Measurements from ENCODE around the gene PCDHGB7. TPM values are rescaled to one million over a fixed set of nuclear protein-coding genes. Genes with fewer than 3 reads are reported as not detected.
"Not testable (repeated sequence)": the region's sequence is repeated elsewhere in the genome, so short reads cannot be mapped to it uniquely, and the experiment has no call there.

The PCDHGB7 gene
- total and polyA plus RNA-seq, 2 donors (not counting 1 experiment from before 2014, with no cell fraction given): 13.0 to 15.3 TPM

DNA sequence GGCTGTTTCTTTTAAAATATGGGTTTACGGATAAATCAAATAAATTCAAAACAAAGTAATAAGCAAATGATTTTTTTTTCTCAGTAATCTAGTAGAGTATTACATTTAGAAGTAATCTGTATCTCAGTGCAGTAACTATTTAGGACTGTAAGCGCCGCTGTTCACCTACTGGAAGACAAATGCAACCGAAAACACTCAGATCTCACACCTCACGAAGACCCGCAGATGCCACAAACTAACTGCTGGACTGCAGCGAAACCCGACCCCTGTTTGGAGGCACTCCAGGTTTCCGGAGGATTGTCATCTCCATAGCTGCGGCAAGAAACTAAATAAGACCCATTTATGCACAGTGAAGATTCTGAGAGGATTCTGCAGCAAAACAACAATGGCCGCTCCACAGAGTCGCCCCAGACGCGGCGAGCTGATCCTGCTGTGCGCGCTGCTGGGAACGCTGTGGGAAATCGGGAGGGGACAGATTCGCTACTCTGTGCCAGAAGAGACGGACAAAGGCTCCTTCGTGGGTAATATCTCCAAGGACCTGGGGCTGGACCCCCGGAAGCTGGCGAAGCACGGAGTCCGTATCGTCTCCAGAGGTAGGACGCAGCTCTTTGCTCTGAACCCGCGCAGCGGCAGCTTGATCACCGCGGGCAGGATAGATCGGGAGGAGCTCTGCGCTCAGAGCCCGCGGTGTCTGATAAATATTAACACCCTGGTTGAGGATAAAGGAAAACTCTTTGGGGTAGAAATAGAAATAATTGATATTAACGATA lies 24.9 kb upstream of the PCDHGB7 start, which contains the start of gene PCDHGA8:
TSS of gene PCDHGA8 (plus strand) at position 205 of the 770 bp plus-strand sequence. CDS start at position 386, 181 bp downstream.
- Histone ChIP-seq H2AFZ (ENCODE audit: low read length) (no peak within 1 kb of the TSS), H3K9me3 (ENCODE audit: control insufficient read depth, insufficient read depth, low read depth, low read length) (peaks cover 4% of the 10 kb centered on the region), H3K4me1 (ENCODE audit: control insufficient read depth, extremely low read depth, insufficient read depth, low read length) (no peaks in the 10 kb centered on the region), H3K9ac (ENCODE audit: insufficient read depth, low read length) (no peak within 1 kb of the TSS), H3K27ac (ENCODE audit: insufficient read depth, low read length) (no peak within 1 kb of the TSS), H3K79me2 (ENCODE audit: control insufficient read depth, insufficient read depth, low read length) (no peaks in the 10 kb centered on the region), H4K20me1 (ENCODE audit: control insufficient read depth, extremely low read depth, insufficient read depth, low read length) (no peaks in the 10 kb centered on the region), H3K4me3 (replicated peaks in 1 of 4; ENCODE audit: control extremely low read depth in 1 of 4, insufficient read depth in 1 of 4, low read depth in 3 of 4, low read length in 4 of 4) (peak within 1 kb of the TSS in 2 of 4 experiments; percentile 16 to 21), H3K27me3 (ENCODE audit: control insufficient read depth, insufficient read depth, low read length) (no peaks in the 10 kb centered on the region), H3K4me2 (ENCODE audit: extremely low read depth, insufficient read depth, low read length) (no peak within 1 kb of the TSS), H3K36me3 (ENCODE audit: control insufficient read depth, insufficient read depth, low read length) (no peaks in the 10 kb centered on the region)
- peak in 1 of 2 donors; percentile 31 for DNase-seq (ENCODE audit: low read depth in 2 of 2)
- TF ChIP-seq EZH2 (IDR thresholded peaks at IDR 0.05; ENCODE audit: low read length, missing control alignments): no peak
- TF ChIP-seq, protein P1, sequence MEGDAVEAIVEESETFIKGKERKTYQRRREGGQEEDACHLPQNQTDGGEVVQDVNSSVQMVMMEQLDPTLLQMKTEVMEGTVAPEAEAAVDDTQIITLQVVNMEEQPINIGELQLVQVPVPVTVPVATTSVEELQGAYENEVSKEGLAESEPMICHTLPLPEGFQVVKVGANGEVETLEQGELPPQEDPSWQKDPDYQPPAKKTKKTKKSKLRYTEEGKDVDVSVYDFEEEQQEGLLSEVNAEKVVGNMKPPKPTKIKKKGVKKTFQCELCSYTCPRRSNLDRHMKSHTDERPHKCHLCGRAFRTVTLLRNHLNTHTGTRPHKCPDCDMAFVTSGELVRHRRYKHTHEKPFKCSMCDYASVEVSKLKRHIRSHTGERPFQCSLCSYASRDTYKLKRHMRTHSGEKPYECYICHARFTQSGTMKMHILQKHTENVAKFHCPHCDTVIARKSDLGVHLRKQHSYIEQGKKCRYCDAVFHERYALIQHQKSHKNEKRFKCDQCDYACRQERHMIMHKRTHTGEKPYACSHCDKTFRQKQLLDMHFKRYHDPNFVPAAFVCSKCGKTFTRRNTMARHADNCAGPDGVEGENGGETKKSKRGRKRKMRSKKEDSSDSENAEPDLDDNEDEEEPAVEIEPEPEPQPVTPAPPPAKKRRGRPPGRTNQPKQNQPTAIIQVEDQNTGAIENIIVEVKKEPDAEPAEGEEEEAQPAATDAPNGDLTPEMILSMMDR (conservative IDR thresholded peaks at IDR 0.05 in 1 of 2, IDR thresholded peaks at IDR 0.05 in 1 of 2; ENCODE audit: low read depth in 1 of 2, low read length in 2 of 2): peak in 1 of 2 donors; percentile 13

DNA sequence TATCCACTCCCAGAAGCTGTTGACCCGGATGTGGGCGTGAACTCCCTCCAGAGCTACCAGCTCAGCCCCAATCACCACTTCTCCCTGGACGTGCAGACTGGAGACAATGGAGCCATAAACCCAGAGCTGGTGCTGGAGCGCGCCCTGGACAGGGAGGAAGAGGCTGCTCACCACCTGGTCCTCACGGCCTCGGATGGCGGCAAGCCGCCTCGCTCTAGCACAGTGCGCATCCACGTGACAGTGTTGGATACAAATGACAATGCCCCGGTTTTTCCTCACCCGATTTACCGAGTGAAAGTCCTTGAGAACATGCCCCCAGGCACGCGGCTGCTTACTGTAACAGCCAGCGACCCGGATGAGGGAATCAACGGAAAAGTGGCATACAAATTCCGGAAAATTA lies 24.2 kb upstream of the PCDHGB7 start:
- no peaks in the 10 kb centered on the region for H3K79me2 ChIP-seq (ENCODE audit: control insufficient read depth, insufficient read depth, low read length)
- TF ChIP-seq EZH2 (IDR thresholded peaks at IDR 0.05; ENCODE audit: low read length, missing control alignments): no peak
- no peak for DNase-seq (ENCODE audit: low read depth in 2 of 2)
- no peak overlapping the region for H3K9ac ChIP-seq (ENCODE audit: insufficient read depth, low read length)
- H4K20me1 ChIP-seq (ENCODE audit: control insufficient read depth, extremely low read depth, insufficient read depth, low read length): no peaks in the 10 kb centered on the region
- no peak overlapping the region for H3K4me3 ChIP-seq (replicated peaks in 1 of 4; ENCODE audit: control extremely low read depth in 1 of 4, insufficient read depth in 1 of 4, low read depth in 3 of 4, low read length in 4 of 4)
- no peak overlapping the region for H3K4me2 ChIP-seq (ENCODE audit: extremely low read depth, insufficient read depth, low read length)
- H3K27ac ChIP-seq (ENCODE audit: insufficient read depth, low read length): no peak overlapping the region
- H3K36me3 ChIP-seq (ENCODE audit: control insufficient read depth, insufficient read depth, low read length): no peaks in the 10 kb centered on the region
- H2AFZ ChIP-seq (ENCODE audit: low read length): no peak overlapping the region
- H3K9me3 ChIP-seq (ENCODE audit: control insufficient read depth, insufficient read depth, low read depth, low read length): peaks cover 4% of the 10 kb centered on the region
- no peaks in the 10 kb centered on the region for H3K4me1 ChIP-seq (ENCODE audit: control insufficient read depth, extremely low read depth, insufficient read depth, low read length)
- H3K27me3 ChIP-seq (ENCODE audit: control insufficient read depth, insufficient read depth, low read length): no peaks in the 10 kb centered on the region

DNA sequence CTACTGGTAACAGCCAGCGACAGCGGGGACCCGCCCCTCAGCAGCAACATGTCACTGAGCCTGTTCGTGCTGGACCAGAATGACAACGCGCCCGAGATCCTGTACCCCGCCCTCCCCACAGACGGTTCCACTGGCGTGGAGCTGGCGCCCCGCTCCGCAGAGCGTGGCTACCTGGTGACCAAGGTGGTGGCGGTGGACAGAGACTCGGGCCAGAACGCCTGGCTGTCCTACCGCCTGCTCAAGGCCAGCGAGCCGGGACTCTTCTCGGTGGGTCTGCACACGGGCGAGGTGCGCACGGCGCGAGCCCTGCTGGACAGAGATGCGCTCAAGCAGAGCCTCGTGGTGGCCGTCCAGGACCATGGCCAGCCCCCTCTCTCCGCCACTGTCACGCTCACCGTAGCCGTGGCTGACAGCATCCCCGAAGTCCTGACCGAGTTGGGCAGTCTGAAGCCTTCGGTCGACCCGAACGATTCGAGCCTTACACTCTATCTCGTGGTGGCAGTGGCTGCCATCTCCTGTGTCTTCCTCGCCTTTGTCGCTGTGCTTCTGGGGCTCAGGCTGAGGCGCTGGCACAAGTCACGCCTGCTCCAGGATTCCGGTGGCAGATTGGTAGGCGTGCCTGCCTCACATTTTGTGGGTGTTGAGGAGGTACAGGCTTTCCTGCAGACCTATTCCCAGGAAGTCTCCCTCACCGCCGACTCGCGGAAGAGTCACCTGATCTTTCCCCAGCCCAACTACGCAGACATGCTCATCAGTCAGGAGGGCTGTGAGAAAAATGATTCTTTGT lies 22.9 kb upstream of the PCDHGB7 start:
- H3K9ac ChIP-seq (ENCODE audit: insufficient read depth, low read length); H3K79me2 ChIP-seq (ENCODE audit: control insufficient read depth, insufficient read depth, low read length); H3K4me1 ChIP-seq (ENCODE audit: control insufficient read depth, extremely low read depth, insufficient read depth, low read length): not testable (repeated sequence)

More for the DNA sequence above, 22.9 kb upstream of the PCDHGB7 start:
- not testable (repeated sequence) for H3K4me2 ChIP-seq (ENCODE audit: extremely low read depth, insufficient read depth, low read length); H3K27me3 ChIP-seq (ENCODE audit: control insufficient read depth, insufficient read depth, low read length); H4K20me1 ChIP-seq (ENCODE audit: control insufficient read depth, extremely low read depth, insufficient read depth, low read length); DNase-seq (ENCODE audit: low read depth in 2 of 2); H3K4me3 ChIP-seq (replicated peaks in 1 of 4; ENCODE audit: control extremely low read depth in 1 of 4, insufficient read depth in 1 of 4, low read depth in 3 of 4, low read length in 4 of 4); H3K36me3 ChIP-seq (ENCODE audit: control insufficient read depth, insufficient read depth, low read length); H3K9me3 ChIP-seq (ENCODE audit: control insufficient read depth, insufficient read depth, low read depth, low read length); H3K27ac ChIP-seq (ENCODE audit: insufficient read depth, low read length); H2AFZ ChIP-seq (ENCODE audit: low read length)
